ENCODE measurements around the gene IARS1.

DNA sequence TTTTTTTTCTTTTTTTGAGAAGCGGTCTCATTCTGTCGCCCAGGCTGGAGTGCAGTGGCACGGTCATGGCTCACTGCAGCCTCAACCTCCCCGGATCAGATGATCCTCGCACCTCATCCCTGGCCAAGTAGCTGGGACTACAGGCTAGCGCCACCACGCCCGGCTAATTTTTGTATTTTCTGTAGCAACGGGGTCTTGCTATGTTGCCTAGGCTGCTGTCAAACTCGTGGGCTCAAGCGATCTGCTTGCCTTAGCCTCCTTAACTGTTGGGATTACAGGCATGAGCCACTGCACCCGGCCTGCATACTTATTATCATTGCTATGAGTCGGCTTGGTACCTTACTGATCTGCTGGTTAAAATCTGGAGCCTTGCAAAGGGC is 790 bp upstream of the IARS1 start:
- TF ChIP-seq, protein P1, sequence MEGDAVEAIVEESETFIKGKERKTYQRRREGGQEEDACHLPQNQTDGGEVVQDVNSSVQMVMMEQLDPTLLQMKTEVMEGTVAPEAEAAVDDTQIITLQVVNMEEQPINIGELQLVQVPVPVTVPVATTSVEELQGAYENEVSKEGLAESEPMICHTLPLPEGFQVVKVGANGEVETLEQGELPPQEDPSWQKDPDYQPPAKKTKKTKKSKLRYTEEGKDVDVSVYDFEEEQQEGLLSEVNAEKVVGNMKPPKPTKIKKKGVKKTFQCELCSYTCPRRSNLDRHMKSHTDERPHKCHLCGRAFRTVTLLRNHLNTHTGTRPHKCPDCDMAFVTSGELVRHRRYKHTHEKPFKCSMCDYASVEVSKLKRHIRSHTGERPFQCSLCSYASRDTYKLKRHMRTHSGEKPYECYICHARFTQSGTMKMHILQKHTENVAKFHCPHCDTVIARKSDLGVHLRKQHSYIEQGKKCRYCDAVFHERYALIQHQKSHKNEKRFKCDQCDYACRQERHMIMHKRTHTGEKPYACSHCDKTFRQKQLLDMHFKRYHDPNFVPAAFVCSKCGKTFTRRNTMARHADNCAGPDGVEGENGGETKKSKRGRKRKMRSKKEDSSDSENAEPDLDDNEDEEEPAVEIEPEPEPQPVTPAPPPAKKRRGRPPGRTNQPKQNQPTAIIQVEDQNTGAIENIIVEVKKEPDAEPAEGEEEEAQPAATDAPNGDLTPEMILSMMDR (IDR thresholded peaks at IDR 0.05; ENCODE audit: low read depth, low read length) = no peak
- TF ChIP-seq POLR2A (IDR thresholded peaks at IDR 0.05; ENCODE audit: extremely low read depth, insufficient read length) = no peak
- TF ChIP-seq, protein P2, sequence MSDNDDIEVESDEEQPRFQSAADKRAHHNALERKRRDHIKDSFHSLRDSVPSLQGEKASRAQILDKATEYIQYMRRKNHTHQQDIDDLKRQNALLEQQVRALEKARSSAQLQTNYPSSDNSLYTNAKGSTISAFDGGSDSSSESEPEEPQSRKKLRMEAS (IDR thresholded peaks at IDR 0.05; ENCODE audit: low read depth, low read length) = no peak
- no peak for TF ChIP-seq MYC (IDR thresholded peaks at IDR 0.05; ENCODE audit: low read depth, low read length)
